Stimulated activated CD8-positive, alpha-beta memory T cell treated with anti-CD3 and anti-CD28 coated beads, Interleukin-7, amount 100 ng/mL, for 48 hours (primary cell): ENCODE results near the gene ALDH1A3.

Source experiments
- DNase-seq, 2 donors: peaks; one replicate each; pipeline ENCODE4 v3.0.0-alpha.2; 2020; ENCODE audit warnings: low read depth in 1 of 2; ENCODE audit errors: extremely low read depth in 1 of 2

The ALDH1A3 gene

GRCh38 chr15:100880897-100881242 lies 1.2 kb downstream of the ALDH1A3 start:
- no peak for DNase-seq

DNA sequence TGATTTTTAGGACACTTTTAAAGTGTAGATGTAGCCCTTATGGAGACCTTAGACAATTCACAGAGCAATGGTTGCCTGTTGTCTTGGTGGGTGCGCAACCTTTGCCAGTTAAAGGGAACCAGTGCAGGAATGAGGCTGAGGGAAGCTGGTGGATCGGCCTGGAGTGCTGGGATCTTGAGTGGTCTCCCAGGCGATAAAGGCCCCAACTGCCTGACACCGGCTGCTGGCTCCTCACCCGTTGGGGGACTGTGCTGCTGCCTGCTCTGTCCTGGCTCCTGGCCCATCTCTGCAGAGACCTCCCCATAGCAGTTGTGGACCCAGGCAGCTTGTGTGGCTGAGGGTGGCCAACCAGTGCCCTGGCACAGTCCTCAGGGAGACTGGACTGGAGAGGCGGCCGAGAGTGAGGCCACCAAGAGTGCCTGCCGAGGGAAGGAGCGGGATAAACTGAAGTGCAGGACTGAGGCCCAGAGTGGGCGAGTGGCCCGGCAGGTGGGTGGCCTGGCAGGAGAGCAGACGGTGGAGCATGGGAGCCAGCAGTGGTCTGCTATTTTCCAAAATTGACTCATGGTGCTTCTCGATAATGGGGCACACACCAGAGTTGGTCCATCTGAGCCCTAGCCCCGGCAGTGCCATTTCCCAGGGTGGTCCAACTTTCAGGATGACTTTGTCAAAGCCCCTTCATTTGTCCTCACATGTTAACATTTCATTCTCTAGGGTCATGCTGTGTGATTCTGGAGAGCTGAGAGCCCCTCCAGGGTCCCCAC lies 2.1 kb downstream of the ALDH1A3 start:
- no peak for DNase-seq

- DNase-seq: no peak
Observed at GRCh38 chr15:100885116-100885515, 5.5 kb downstream of the ALDH1A3 start.

DNA sequence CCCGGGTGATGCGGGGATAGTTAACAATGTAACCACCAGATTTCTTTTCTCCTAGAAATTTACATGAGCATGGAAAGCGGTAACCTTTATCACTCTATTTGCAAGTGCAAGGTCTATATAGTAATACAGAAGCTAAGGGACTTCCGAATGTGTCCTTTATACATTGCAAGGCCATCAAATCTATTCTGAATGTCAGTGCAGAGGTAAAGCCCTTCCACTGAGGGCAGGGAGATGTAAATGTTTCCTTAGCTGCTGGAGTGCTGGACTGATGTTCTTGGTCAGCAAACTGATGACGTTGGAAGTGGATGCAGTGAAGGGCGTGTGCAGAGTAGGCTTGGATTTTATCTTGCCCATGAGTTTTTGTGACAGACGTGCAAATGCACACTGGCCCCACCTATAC lies 6.2 kb downstream of the ALDH1A3 start:
- no peak for DNase-seq

DNA sequence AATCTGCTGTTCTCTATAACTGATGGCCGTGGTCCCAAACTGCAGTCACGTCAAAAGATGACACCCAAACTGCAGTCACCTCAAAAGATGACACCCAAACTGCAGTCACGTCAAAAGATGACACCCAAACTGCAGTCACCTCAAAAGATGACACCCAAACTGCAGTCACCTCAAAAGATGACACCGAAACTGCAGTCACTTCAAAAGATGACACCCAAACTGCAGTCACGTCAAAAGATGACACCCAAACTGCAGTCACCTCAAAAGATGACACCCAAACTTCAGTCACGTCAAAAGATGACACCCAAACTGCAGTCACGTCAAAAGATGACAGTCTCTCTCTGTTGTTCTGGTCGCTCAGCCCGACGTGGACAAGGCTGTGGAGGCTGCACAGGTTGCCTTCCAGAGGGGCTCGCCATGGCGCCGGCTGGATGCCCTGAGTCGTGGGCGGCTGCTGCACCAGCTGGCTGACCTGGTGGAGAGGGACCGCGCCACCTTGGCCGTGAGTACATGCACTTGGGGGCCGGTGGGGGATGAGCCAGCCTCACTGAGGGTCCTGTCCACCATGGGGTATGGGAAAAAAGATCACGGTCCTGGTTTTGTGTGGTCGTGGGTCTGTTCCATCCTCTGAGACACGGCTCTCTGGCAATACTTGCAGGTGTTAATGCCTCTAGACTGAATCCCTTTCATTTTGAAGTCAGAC lies 7.7 kb downstream of the ALDH1A3 start:
- DNase-seq: no peak

GRCh38 chr15:100889385-100890050 lies 9.9 kb downstream of the ALDH1A3 start:
- no peak for DNase-seq

DNA sequence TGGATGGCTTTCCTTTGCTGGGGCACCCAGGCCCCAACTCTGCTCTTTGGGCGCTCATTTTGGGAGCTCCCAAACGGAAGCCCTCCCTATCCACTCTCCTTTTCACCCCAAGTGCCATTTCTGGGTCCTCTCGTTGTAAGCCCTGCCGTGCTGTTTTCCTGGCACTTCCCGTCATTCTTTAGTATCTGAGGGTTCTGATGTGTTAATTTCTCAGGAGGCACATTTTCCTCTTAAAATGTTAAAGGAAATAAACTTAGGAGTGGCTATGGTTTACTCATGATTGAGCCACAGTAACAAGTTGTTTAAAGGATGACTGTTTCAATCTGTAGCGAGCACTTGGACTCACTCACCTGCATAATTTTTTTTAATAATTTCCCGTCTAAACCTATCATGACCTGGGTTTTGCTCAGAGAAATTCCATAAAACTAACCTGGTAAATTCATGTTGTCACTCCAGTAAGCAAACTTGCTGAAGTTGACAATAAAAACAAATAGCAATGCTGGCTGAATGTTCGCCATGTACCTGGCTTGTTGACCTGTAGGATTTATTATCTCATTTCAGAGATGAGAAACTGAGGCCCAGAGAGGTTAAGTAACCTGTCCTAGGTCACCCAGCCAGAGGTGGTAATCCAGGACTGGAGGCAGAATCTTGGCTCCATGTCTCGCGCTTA lies 10.6 kb downstream of the ALDH1A3 start:
- no peak for DNase-seq

DNA sequence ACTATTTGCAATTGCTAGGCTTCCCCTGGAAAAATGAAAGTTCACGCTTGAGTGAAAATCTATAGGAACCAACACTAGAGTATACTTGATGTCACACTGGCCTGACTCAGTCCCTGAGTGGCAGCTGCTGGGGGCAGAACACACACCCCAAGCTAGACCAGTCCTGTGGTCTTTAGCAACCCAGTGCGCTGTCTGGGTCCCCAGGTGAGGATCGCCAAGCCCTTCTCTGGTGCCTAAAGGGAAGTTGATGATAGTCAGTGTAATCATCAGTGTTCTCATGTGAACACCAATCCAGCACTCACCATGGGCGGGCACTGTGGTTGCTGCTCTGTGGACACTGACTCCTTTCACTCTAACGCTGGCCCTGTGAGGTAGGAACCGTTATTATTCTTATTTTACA lies 11.2 kb downstream of the ALDH1A3 start:
- no peak for DNase-seq

GRCh38 chr15:100891307-100892012 lies 11.8 kb downstream of the ALDH1A3 start:
- DNase-seq: no peak

DNA sequence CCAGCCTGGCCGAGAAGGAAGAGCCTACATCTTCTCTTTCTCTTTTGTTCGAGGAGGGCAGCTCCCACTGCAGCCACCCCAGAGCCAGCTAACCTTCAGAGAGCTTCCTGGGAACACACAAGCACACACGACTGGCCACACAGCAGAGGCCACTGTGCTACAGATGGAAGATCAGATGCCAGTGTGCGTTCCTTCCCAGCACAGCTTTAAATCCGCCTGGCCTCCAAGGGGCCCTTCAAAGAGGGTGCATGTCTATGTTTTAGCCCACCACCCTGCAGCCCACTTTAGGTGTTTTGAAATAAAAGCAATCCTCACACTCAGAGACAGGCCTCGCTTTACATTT lies 12.4 kb downstream of the ALDH1A3 start:
- no peak for DNase-seq

DNA sequence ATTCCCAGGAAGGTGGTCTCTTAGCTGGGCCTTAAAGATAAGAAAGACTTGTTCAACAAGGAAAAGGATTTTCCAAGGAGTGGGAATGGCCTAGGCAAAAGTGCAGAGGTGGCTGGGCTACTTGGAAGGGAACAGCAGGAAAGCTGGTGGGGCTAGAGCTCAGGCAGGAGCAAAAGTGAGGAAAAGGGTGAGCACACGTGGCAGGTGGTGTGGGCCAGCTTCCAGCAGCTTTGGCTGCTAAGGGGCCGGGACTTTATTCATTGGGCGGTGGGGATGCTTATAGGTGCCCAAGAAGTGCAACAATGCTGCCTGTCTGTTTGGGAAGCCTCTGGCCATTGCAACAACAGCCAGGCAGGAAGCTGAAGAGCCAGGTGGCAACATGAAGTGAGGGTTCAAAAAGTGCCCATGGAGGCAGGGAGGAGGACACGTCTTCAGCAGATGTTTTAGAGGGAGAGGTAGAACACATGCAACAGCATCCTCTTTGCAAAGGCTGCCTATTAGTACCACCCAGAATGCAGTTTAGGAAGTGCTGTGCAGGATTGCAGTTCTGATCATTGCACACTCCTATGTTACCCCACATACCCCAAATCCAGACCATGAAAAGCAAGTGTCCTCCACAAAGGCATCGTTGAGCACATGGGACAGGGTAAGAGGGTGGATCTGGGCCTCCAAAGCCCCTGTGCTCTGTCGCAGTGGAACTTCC lies 13.8 kb downstream of the ALDH1A3 start:
- no peak for DNase-seq

GRCh38 chr15:100893964-100894295 lies 14.3 kb downstream of the ALDH1A3 start:
- no peak for DNase-seq

GRCh38 chr15:100895721-100896120 lies 16.1 kb downstream of the ALDH1A3 start:
- no peak for DNase-seq

DNA sequence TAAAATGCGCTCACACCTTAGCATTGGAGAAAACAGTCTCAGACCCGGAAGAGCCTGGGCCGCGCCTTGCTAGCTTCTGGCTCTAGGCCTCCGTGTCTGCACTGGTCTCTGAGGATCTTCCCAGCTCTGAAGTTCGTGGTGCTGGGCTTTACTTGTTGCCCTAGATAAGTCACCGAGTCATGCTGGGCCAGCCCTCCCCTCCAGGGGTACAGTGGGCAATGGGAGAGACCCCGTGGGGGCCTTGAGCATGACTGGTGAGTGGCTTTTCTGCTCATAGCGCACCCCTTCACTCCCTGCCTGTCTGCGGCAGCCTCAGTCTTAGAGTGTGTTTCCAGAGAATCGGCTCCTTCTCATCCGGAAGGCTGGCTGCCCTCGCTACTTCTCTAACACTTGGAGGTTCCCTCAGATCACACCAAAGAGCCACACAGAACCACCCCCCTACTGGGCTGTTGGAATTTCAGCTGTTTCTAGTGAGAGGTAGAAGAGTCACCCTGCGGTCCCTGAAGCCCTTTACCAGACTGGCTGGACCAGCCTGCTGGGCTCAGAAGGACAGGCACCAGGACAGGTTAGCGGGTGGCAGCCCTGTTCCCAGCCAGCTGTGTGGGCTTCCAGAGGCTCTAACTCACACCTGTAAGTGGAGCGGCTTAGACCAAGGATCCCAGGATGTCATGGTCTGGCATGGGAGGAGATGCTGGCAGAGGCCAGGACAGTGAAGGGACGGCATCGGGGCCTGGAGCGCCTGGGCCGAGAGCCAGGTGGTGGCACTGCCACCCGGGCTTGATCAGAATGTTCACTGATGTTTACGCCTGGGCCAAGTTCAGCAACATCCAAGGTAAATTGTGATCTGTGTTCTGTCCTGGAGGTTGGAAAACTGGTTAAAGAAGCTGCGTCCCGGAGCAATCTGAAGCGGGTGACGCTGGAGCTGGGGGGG lies 17.9 kb downstream of the ALDH1A3 start:
- DNase-seq: no peak

DNA sequence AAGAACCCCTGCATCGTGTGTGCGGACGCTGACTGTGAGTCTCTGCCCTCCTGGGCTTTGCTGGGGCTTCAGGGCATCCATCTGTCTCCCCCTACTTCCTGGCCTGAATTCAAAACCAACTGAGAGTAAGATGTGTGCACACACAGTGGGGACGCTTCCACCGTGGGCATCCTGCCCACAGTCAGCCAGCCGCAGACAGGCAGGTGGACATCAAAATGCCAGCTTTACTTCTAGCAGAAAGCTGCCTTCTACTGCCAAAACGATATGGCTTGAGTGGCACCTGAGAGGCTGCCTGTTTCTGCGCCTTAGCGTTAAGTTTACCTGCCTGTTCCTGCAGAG lies 18.5 kb downstream of the ALDH1A3 start:
- no peak for DNase-seq

DNA sequence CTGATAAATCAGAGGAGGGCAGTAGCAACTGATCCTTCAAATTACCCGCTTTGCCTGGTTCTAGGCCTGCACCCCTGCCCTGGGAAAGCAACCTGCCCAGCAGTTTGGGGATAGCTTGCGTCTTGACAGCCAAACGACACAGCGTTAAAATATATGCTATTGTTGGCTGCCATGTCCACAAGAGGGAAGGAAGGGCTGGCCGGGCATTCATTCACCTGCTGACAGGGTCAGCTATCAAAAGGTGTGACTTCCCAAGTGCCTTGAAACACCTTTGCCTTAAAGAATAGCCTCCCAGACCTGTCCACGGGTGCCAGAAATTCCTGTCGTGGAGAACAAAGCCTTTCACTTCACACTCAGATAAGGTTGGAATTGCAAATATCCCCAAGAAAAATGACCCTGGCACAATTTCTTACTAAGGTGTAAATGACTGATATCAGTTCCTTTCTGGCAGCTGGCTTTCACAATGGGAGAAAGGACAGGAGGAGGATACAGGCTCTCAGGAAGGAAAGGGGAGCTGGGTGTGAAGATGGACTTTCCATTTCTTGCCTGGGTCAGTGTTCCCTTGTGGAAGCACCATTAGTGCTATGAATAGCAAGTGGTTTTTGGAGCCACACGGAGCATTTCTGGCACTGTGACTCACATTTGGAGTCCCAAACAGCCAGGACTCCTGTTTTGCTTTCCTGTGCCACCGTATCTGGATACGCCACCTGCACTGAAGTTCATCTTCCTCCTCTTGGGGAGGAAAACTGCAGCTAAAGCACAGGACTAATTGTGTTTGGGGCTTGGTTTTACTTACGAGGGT lies 19.2 kb downstream of the ALDH1A3 start:
- no peak for DNase-seq

DNA sequence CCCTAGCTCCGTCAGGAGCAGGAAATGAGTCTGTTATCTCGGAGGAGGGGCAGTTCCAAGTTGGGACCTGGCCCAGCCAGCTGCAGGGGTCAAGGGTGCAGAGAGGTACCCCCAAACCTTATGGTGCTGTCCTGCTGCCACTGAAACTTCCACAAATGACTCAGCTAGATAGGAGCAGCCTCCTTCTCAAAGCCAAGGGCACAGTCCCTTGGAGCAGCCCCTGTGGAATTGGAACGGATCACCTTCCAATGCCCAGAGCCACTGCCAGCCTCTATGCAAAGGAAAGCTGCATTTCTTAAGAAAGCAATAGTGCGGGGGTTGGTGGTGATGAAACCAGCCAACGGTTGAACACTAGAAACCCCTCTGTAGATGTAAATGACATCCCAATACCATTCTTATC lies 20.0 kb downstream of the ALDH1A3 start:
- no peak for DNase-seq

- DNase-seq: no peak
Observed at GRCh38 chr15:100900136-100900794, 20.6 kb downstream of the ALDH1A3 start.
